Tibial nerve (tissue), 3 donors: Measurements from ENCODE around the gene TSHZ1.

ENCODE experiments used
- CTCF ChIP-seq, 5 experiments: fragments of 200-600 bp in 3 of 5; fragments of 450-650 bp in 2 of 5; sonication (generic) in 3 of 5; IDR thresholded peaks; one replicate each; pipeline ENCODE4 v1.5.1; 2016 to 2019; ENCODE audit warnings: antibody characterized with exemption in 5 of 5, mild to moderate bottlenecking in 3 of 5, moderate library complexity in 2 of 5
- POLR2A ChIP-seq, 2 donors: fragments of 450-650 bp; IDR thresholded peaks; one replicate each; pipeline ENCODE4 v1.6.1; 2017; ENCODE audit warnings: antibody characterized with exemption in 2 of 2, mild to moderate bottlenecking in 2 of 2, moderate library complexity in 2 of 2

- TF ChIP-seq CTCF (IDR thresholded peaks at IDR 0.05) (no peak), POLR2A (IDR thresholded peaks at IDR 0.05) (no peak)
These were observed 11.8 kb downstream of the TSHZ1 start for GRCh38 chr18:75222407-75222806.
